ENCODE measurements around the gene DAW1. TPM values are rescaled to one million over a fixed set of nuclear protein-coding genes. Genes with fewer than 3 reads are reported as not detected.

Gene DAW1
- total and polyA plus RNA-seq, 2 of the 4 experiments (the other 2 are of a cell fraction) = 0.86 to 1.4 TPM

GRCh38 chr2:227886149-227886548, 14.7 kb downstream of the DAW1 start:
- Histone ChIP-seq H3K4me2 (ENCODE audit: low read depth, low read length) (no peak overlapping the region), H3K18ac (ENCODE audit: low read depth, low read length) (no peak overlapping the region), H2AFZ (replicated peaks; ENCODE audit: low read length, poor library complexity) (no peak overlapping the region), H4K20me1 (ENCODE audit: insufficient read depth, low read length) (no peaks in the 10 kb centered on the region), H2AK5ac (ENCODE audit: low read depth, low read length) (no peak overlapping the region), H3K4me3 (ENCODE audit: insufficient read depth, low read depth, low read length) (no peak overlapping the region), H2BK120ac (ENCODE audit: low read depth, low read length) (no peak overlapping the region), H4K5ac (ENCODE audit: low read depth, low read length) (no peak overlapping the region), H4K91ac (ENCODE audit: insufficient read depth, low read depth, low read length) (no peak overlapping the region), H2BK20ac (ENCODE audit: low read depth, low read length) (no peak overlapping the region), H3K9ac (ENCODE audit: low read depth, low read length) (no peak overlapping the region), H4K8ac (ENCODE audit: low read depth in 2 of 2, low read length in 2 of 2) (no peak overlapping the region), H3K27ac (ENCODE audit: insufficient read depth, low read length) (no peak overlapping the region), H3K56ac (ENCODE audit: extremely low read depth, insufficient read depth, low read length) (no peak overlapping the region), H2AK9ac (replicated peaks; ENCODE audit: low read depth, low read length, poor library complexity) (no peak overlapping the region), H2BK5ac (ENCODE audit: low read depth, low read length, poor library complexity, severe bottlenecking) (no peak overlapping the region), H3K27me3 (ENCODE audit: control insufficient read depth, insufficient read depth, low read length) (no peaks in the 10 kb centered on the region), H3K9me1 (ENCODE audit: insufficient read depth, low read length) (no peaks in the 10 kb centered on the region; the same call in 1 of the 2 replicates), H3K4me1 (ENCODE audit: control insufficient read depth, insufficient read depth, low read length) (0 out of 2 replicates have a peak, but pooled peaks cover 1% of the 10 kb centered on the region), H3K9me3 (ENCODE audit: control insufficient read depth, insufficient read depth, low read length) (no peaks in the 10 kb centered on the region), H3K79me1 (ENCODE audit: low read depth in 1 of 2, low read length in 2 of 2) (no peaks in the 10 kb centered on the region), H3K4ac (ENCODE audit: low read depth, low read length) (no peak overlapping the region), H3K14ac (replicated peaks; ENCODE audit: low read depth, low read length) (no peak overlapping the region), H2BK15ac (ENCODE audit: low read depth, low read length) (no peak overlapping the region), H3K23ac (ENCODE audit: low read depth, low read length) (no peak overlapping the region), H3K36me3 (ENCODE audit: control insufficient read depth, insufficient read depth, low read length) (no peaks in the 10 kb centered on the region)
- BruUV-seq (replicated peaks) = no TSS peak
- no peak for DNase-seq
- no peak for TF ChIP-seq NFE2L2 (IDR thresholded peaks at IDR 0.05; ENCODE audit: low read depth, low read length)
- TF ChIP-seq SMC3 (IDR thresholded peaks at IDR 0.05; ENCODE audit: low read depth, low read length) = no peak
- TF ChIP-seq CHD1 (IDR thresholded peaks at IDR 0.05; ENCODE audit: low read depth, low read length) = no peak
- no peak for TF ChIP-seq CEBPB (IDR thresholded peaks at IDR 0.05; ENCODE audit: low read depth, low read length)
- no peak for TF ChIP-seq MAZ (IDR thresholded peaks at IDR 0.05; ENCODE audit: borderline replicate concordance, low read depth, low read length)
- TF ChIP-seq RFX5 (IDR thresholded peaks at IDR 0.05; ENCODE audit: low read depth, low read length) = no peak
- POLR2A ChIA-PET (ENCODE audit: unreplicated experiment) = no interaction called here
- dilution Hi-C loops (cut with HindIII; ENCODE audit: low sequenced_read_pairs, unreplicated experiment) (no loop called here), intact Hi-C loops (cut with micrococcal nuclease) (loop anchor here (10.0 kb wide), 1 partner anchor 411 kb away; the partner anchor contains the start of gene AGFG1), in situ Hi-C loops (cut with MboI; ENCODE audit: low sequenced_read_pairs) (loop anchor here (10.0 to 25.0 kb wide), 2 partner anchors 221 to 776 kb away; partner anchors contain the start of gene SCYGR5)
- no peak for ATAC-seq (ENCODE audit: low read depth)
- CTCF ChIA-PET = interaction anchor here (1.6 kb wide), 1 partner anchor 480 kb away, joined by 3 read pairs; no protein-coding TSS in a partner anchor
- WGBS, 2 experiments (ENCODE audit: extremely low coverage in 2 of 2, insufficient read length in 1 of 2) = no CpG with 5 or more reads among the region's 4 CpGs

All from IMR-90 (cell line).